Retinal pigment epithelial cell (primary cell): ENCODE results near the gene CYBRD1.

ENCODE experiments used
- DNase-seq: peaks from one replicate; pipeline ENCODE4 v3.0.0-alpha.2; 2010; ENCODE audit warnings: low read depth
- H3K4me3 ChIP-seq: 2 replicates; pipeline ENCODE4 v1.5.1; 2011; ENCODE audit warnings: mild to moderate bottlenecking, low read length, control low read depth, moderate library complexity
- CTCF ChIP-seq: conservative IDR thresholded peaks from 2 replicates; pipeline ENCODE4 v1.5.1; 2011; ENCODE audit warnings: low read depth, low read length, control low read depth, inconsistent platforms

CYBRD1 gene

GRCh38 chr2:171515672-171516298, 6.5 kb upstream of the CYBRD1 start:
- no peak overlapping the region for H3K4me3 ChIP-seq
- DNase-seq: no peak
- TF ChIP-seq CTCF: no peak

- no peak overlapping the region for H3K4me3 ChIP-seq
- no peak for DNase-seq
- TF ChIP-seq CTCF: no peak
Measured at GRCh38 chr2:171516793-171517192, 5.5 kb upstream of the CYBRD1 start.

- no peak overlapping the region for H3K4me3 ChIP-seq
- no peak for DNase-seq
- no peak for TF ChIP-seq CTCF
Measured at GRCh38 chr2:171520471-171520870, 1.8 kb upstream of the CYBRD1 start.

GRCh38 chr2:171521361-171522051, 768 bp upstream of the CYBRD1 start:
- no peak for DNase-seq
- H3K4me3 ChIP-seq: peak overlapping the region; percentile 88
- no peak for TF ChIP-seq CTCF

- peak overlapping the region; percentile 88 for H3K4me3 ChIP-seq
- TF ChIP-seq CTCF: no peak
- DNase-seq: no peak
Measured at GRCh38 chr2:171522788-171523087, 464 bp downstream of the CYBRD1 start.

GRCh38 chr2:171523088-171524017, 1.1 kb downstream of the CYBRD1 start:
- H3K4me3 ChIP-seq: peak overlapping the region; percentile 88
- DNase-seq: peak; percentile 56
- TF ChIP-seq CTCF: no peak
